HEK293 (cell line): ENCODE results near the gene HSDL2.

Experiments used
- BCL11A ChIP-seq: fragments of 450-650 bp; formaldehyde crosslinking; IDR thresholded peaks from 2 replicates; pipeline ENCODE4 v1.5.1; 2016; ENCODE audit warnings: low read depth, missing biosample characterization, missing genetic modification characterization
- BCL11B ChIP-seq: fragments of 450-650 bp; formaldehyde crosslinking; IDR thresholded peaks from 2 replicates; pipeline ENCODE4 v1.5.1; 2016; ENCODE audit warnings: low read depth, missing biosample characterization, missing genetic modification characterization
- GLI4 ChIP-seq: fragments of 450-650 bp; formaldehyde crosslinking; IDR thresholded peaks from 2 replicates; pipeline ENCODE4 v1.5.1; 2016; ENCODE audit warnings: missing biosample characterization, missing genetic modification characterization
- GLIS2 ChIP-seq: fragments of 450-650 bp; formaldehyde crosslinking; IDR thresholded peaks from 2 replicates; pipeline ENCODE4 v1.5.1; 2016; ENCODE audit warnings: missing biosample characterization, missing genetic modification characterization
- PATZ1 ChIP-seq: fragments of 450-650 bp; formaldehyde crosslinking; IDR thresholded peaks from 2 replicates; pipeline ENCODE4 v1.5.1; 2016; ENCODE audit warnings: missing biosample characterization, missing genetic modification characterization
- PRDM1 ChIP-seq: fragments of 450-650 bp; formaldehyde crosslinking; IDR thresholded peaks from 2 replicates; pipeline ENCODE4; 2016; ENCODE audit warnings: missing biosample characterization, missing genetic modification characterization
- PRDM10 ChIP-seq: fragments of 450-650 bp; formaldehyde crosslinking; IDR thresholded peaks from 2 replicates; pipeline ENCODE4 v1.5.1; 2016; ENCODE audit warnings: missing biosample characterization, missing genetic modification characterization
- PRDM2 ChIP-seq: fragments of 450-650 bp; formaldehyde crosslinking; IDR thresholded peaks from 2 replicates; pipeline ENCODE4 v1.5.1; 2016; ENCODE audit warnings: missing biosample characterization, missing genetic modification characterization, borderline replicate concordance
- SETDB1 ChIP-seq: IDR thresholded peaks from one replicate; pipeline ENCODE4 v1.6.1; 2017; ENCODE audit warnings: mild to moderate bottlenecking, low read length, moderate library complexity, mixed read lengths; ENCODE audit not compliant: insufficient read length
- YY2 ChIP-seq: fragments of 450-650 bp; formaldehyde crosslinking; IDR thresholded peaks from 2 replicates; pipeline ENCODE4 v1.5.1; 2016; ENCODE audit warnings: missing biosample characterization, missing genetic modification characterization
- ZBTB49 ChIP-seq: fragments of 450-650 bp; formaldehyde crosslinking; IDR thresholded peaks from 2 replicates; pipeline ENCODE4 v1.5.1; 2016; ENCODE audit warnings: missing biosample characterization, missing genetic modification characterization, low read depth
- ZNF140 ChIP-seq: fragments of 450-650 bp; formaldehyde crosslinking; IDR thresholded peaks from 2 replicates; pipeline ENCODE4 v1.5.1; 2016; ENCODE audit warnings: missing biosample characterization, missing genetic modification characterization
- ZNF350 ChIP-seq: fragments of 450-650 bp; formaldehyde crosslinking; IDR thresholded peaks from 2 replicates; pipeline ENCODE4 v1.5.0; 2017; ENCODE audit warnings: missing biosample characterization, mild to moderate bottlenecking, missing genetic modification characterization
- ZNF37A ChIP-seq: fragments of 450-650 bp; IDR thresholded peaks from 2 replicates; pipeline ENCODE4 v1.5.1; 2018; ENCODE audit warnings: missing biosample characterization, missing genetic modification characterization
- ZNF398 ChIP-seq: fragments of 450-650 bp; formaldehyde crosslinking; IDR thresholded peaks from 2 replicates; pipeline ENCODE4 v1.5.1; 2017; ENCODE audit warnings: missing biosample characterization, missing genetic modification characterization
- ZNF473 ChIP-seq: fragments of 450-650 bp; formaldehyde crosslinking; IDR thresholded peaks from 2 replicates; pipeline ENCODE4 v1.5.1; 2017; ENCODE audit warnings: missing biosample characterization, missing genetic modification characterization
- ZNF514 ChIP-seq: fragments of 450-650 bp; formaldehyde crosslinking; IDR thresholded peaks from 2 replicates; pipeline ENCODE4 v1.5.1; 2016; ENCODE audit warnings: missing biosample characterization, missing genetic modification characterization
- ZNF677 ChIP-seq: fragments of 450-650 bp; IDR thresholded peaks from 2 replicates; pipeline ENCODE4 v1.5.0; 2018; ENCODE audit warnings: missing biosample characterization, mild to moderate bottlenecking, missing genetic modification characterization, moderate library complexity
- ZNF704 ChIP-seq: fragments of 450-650 bp; formaldehyde crosslinking; IDR thresholded peaks from 2 replicates; pipeline ENCODE4 v1.5.1; 2016; ENCODE audit warnings: missing biosample characterization, missing genetic modification characterization
- ZNF76 ChIP-seq: fragments of 450-650 bp; formaldehyde crosslinking; IDR thresholded peaks from 2 replicates; pipeline ENCODE4; 2016; ENCODE audit warnings: low read depth, missing biosample characterization, missing genetic modification characterization, borderline replicate concordance
- ZSCAN23 ChIP-seq: fragments of 450-650 bp; formaldehyde crosslinking; IDR thresholded peaks from 2 replicates; pipeline ENCODE4 v1.5.1; 2016; ENCODE audit warnings: missing biosample characterization, missing genetic modification characterization

HSDL2 gene

GRCh38 chr9:112380102-112380824, at the start of gene HSDL2 (continued):
- TF ChIP-seq ZBTB49 (tag by site-specific recombination) = no peak
- TF ChIP-seq ZNF473 = no peak
- TF ChIP-seq ZNF677 = no peak
- TF ChIP-seq PRDM10 (tag by site-specific recombination) = no peak
- no peak for TF ChIP-seq ZNF704
- no peak for TF ChIP-seq BCL11A (tag by site-specific recombination)
- no peak for TF ChIP-seq ZNF37A (tag by site-specific recombination)
- peak; percentile 47 for TF ChIP-seq PATZ1
- TF ChIP-seq YY2 (tag by site-specific recombination) = no peak
- TF ChIP-seq GLIS2 (tag by site-specific recombination) = peak; percentile 89
- no peak for TF ChIP-seq ZNF514
- TF ChIP-seq GLI4 = no peak
- no peak for TF ChIP-seq BCL11B (tag by site-specific recombination)
- TF ChIP-seq ZNF350 (tag by site-specific recombination) = no peak
- TF ChIP-seq SETDB1 = no peak
- no peak for TF ChIP-seq PRDM2 (tag by site-specific recombination)
- TF ChIP-seq PRDM1 (tag by site-specific recombination) = no peak
- TF ChIP-seq ZNF140 = no peak
- no peak for TF ChIP-seq ZSCAN23 (tag by site-specific recombination)
- peak; percentile 41; the same call in 1 of the 2 replicates for TF ChIP-seq ZNF398
- TF ChIP-seq ZNF76 (tag by site-specific recombination) = no peak
